NCI-H345 (cell line): ENCODE measurements around the gene RDM1.

ENCODE experiments used
- DNase-seq: peaks from one replicate; lab custom pipeline; 2025; lab: John Stamatoyannopoulos, UW

The RDM1 gene

GRCh38 chr17:35870906-35871819, 59.4 kb downstream of the RDM1 start:
- no peak for DNase-seq

GRCh38 chr17:35868737-35869136, 61.8 kb downstream of the RDM1 start, which contains the start of gene HEATR9:
Gene HEATR9 (minus strand): TSS chr17:35868891. CDS start chr17:35868742, 149 bp downstream.
- DNase-seq, result no peak
